Measurements from ENCODE around the gene TSHB. TPM values are rescaled to one million over a fixed set of nuclear protein-coding genes. Genes with fewer than 3 reads are reported as not detected.

Gene TSHB
- polyA plus RNA-seq, 1 donor from 2014 or later = not detected

- H3K9me3 ChIP-seq (ENCODE audit: low read length) = no peaks in the 10 kb centered on the region
- H4K20me1 ChIP-seq (ENCODE audit: insufficient read depth) = no peaks in the 10 kb centered on the region
- H3K79me2 ChIP-seq (replicated peaks; ENCODE audit: insufficient read depth, low read length) = no peaks in the 10 kb centered on the region
- H3K9me2 ChIP-seq (ENCODE audit: insufficient read depth, low read length) = no peaks in the 10 kb centered on the region
- no peak for TF ChIP-seq POLR2AphosphoS5 (IDR thresholded peaks at IDR 0.05)
- no peak for TF ChIP-seq EZH2 (IDR thresholded peaks at IDR 0.05; ENCODE audit: borderline replicate concordance, insufficient read depth, low read length, poor library complexity, severe bottlenecking)
- TF ChIP-seq REST (IDR thresholded peaks at IDR 0.05; ENCODE audit: borderline replicate concordance) = no peak
- TF ChIP-seq MXI1 (conservative IDR thresholded peaks at IDR 0.05; ENCODE audit: poor library complexity, severe bottlenecking) = no peak
- no peak for TF ChIP-seq RAD21 (conservative IDR thresholded peaks at IDR 0.05)
- no peak for TF ChIP-seq SMC3 (conservative IDR thresholded peaks at IDR 0.05; ENCODE audit: poor library complexity)
- TF ChIP-seq CTCF (IDR thresholded peaks at IDR 0.05; ENCODE audit: poor library complexity, severe bottlenecking) = no peak
- no peak for TF ChIP-seq TAF1 (IDR thresholded peaks at IDR 0.05; ENCODE audit: low read depth)
- no peak for TF ChIP-seq EP300 (conservative IDR thresholded peaks at IDR 0.05; ENCODE audit: poor library complexity, severe bottlenecking)
- H3K4me3 ChIP-seq (ENCODE audit: low read length) = no peak overlapping the region
- H3F3A ChIP-seq (ENCODE audit: insufficient read depth, low read length, poor library complexity, severe bottlenecking) = no peaks in the 10 kb centered on the region
- H3K36me3 ChIP-seq (ENCODE audit: insufficient read depth, low read length) = no peaks in the 10 kb centered on the region
- no peak overlapping the region for H3K27ac ChIP-seq (ENCODE audit: low read length)
- no peak overlapping the region for H3K9ac ChIP-seq (ENCODE audit: low read length)
- no peaks in the 10 kb centered on the region for H3K27me3 ChIP-seq (ENCODE audit: insufficient read depth, low read depth, low read length)
- H2AFZ ChIP-seq (ENCODE audit: low read depth, low read length) = no peak overlapping the region
- H3K4me2 ChIP-seq (ENCODE audit: low read length) = no peak overlapping the region
Observed at GRCh38 chr1:115041654-115042053, 12.0 kb downstream of the TSHB start.

GRCh38 chr1:115046751-115047150 is 17.1 kb downstream of the TSHB start:
- Histone ChIP-seq H3K27me3 (ENCODE audit: insufficient read depth, low read depth, low read length) (no peaks in the 10 kb centered on the region), H3K9me2 (ENCODE audit: insufficient read depth, low read length) (no peaks in the 10 kb centered on the region), H3K27ac (ENCODE audit: low read length) (no peak overlapping the region), H3K9me3 (ENCODE audit: low read length) (no peaks in the 10 kb centered on the region), H3K4me3 (ENCODE audit: low read length) (no peak overlapping the region), H4K20me1 (ENCODE audit: insufficient read depth) (no peaks in the 10 kb centered on the region), H3K4me2 (ENCODE audit: low read length) (no peak overlapping the region), H3K36me3 (ENCODE audit: insufficient read depth, low read length) (peaks cover 3% of the 10 kb centered on the region), H3K79me2 (replicated peaks; ENCODE audit: insufficient read depth, low read length) (no peaks in the 10 kb centered on the region), H3K9ac (ENCODE audit: low read length) (no peak overlapping the region), H2AFZ (ENCODE audit: low read depth, low read length) (no peak overlapping the region), H3F3A (ENCODE audit: insufficient read depth, low read length, poor library complexity, severe bottlenecking) (no peaks in the 10 kb centered on the region)
- no peak for TF ChIP-seq EZH2 (IDR thresholded peaks at IDR 0.05; ENCODE audit: borderline replicate concordance, insufficient read depth, low read length, poor library complexity, severe bottlenecking)
- TF ChIP-seq CTCF (IDR thresholded peaks at IDR 0.05; ENCODE audit: poor library complexity, severe bottlenecking) = no peak
- no peak for TF ChIP-seq MXI1 (conservative IDR thresholded peaks at IDR 0.05; ENCODE audit: poor library complexity, severe bottlenecking)
- no peak for TF ChIP-seq RAD21 (conservative IDR thresholded peaks at IDR 0.05)
- TF ChIP-seq EP300 (conservative IDR thresholded peaks at IDR 0.05; ENCODE audit: poor library complexity, severe bottlenecking) = no peak
- no peak for TF ChIP-seq SMC3 (conservative IDR thresholded peaks at IDR 0.05; ENCODE audit: poor library complexity)
- TF ChIP-seq TAF1 (IDR thresholded peaks at IDR 0.05; ENCODE audit: low read depth) = no peak
- TF ChIP-seq POLR2AphosphoS5 (IDR thresholded peaks at IDR 0.05) = no peak
- no peak for TF ChIP-seq REST (IDR thresholded peaks at IDR 0.05; ENCODE audit: borderline replicate concordance)

Data from neural cell (in vitro differentiated cells).